Hepatocyte (in vitro differentiated cells): Measurements from ENCODE around the gene CRNKL1.

ENCODE experiments used
- EZH2 ChIP-seq: fragments of 200-600 bp; sonication (generic); IDR thresholded peaks from 2 replicates; pipeline ENCODE4 v1.6.1; 2016; ENCODE audit warnings: antibody characterized with exemption, mild to moderate bottlenecking, borderline replicate concordance
- EZH2phosphoT487 ChIP-seq: fragments of 200-600 bp; sonication (generic); IDR thresholded peaks from one replicate; pipeline ENCODE4 v1.6.1; 2018; ENCODE audit warnings: antibody characterized with exemption, mild to moderate bottlenecking, low read depth, moderate library complexity; ENCODE audit not compliant: unreplicated experiment, severe bottlenecking
- TF ChIP-seq, protein P1 (sequence below): fragments of 200-600 bp; sonication (generic); IDR thresholded peaks from 2 replicates; pipeline ENCODE4 v1.5.1; 2016; ENCODE audit warnings: antibody characterized with exemption, mild to moderate bottlenecking; ENCODE audit not compliant: poor library complexity

DNA sequence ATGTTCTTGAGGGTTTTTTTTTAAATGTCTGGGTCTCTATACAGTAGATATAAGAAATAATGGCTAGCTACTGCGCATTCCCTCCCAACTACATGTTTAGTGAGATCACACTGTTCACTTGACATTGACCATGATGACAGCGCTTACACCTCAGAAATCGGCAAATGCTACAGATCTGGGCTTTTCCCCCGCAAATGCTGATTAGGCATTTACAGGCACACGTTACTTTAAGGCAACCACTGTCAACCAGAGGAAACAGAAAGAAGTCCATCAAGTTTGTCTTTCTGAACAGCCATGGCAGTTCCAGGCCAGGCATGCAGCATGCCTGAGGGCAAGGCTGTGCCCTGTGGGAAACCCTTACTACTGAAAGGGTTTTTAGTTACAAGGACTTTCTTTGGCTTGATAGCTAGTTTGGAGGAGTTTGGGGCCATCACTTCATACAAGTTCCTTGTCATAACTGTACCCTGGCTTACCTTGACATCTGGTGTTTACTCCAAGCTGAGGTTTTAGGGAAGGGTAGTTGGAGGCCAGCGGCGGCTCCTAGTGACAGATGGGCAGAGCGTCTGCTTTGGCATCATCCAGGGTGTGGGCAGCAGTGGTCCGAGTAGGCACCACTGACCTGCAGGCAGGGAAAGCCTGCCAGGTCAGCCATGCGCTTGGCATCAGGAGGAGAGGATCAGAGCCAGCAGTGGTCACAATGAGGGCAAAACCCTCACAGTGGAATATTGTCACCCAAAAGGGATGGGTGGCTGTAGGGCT, 43.0 kb upstream of the CRNKL1 start:
- TF ChIP-seq, protein P1, sequence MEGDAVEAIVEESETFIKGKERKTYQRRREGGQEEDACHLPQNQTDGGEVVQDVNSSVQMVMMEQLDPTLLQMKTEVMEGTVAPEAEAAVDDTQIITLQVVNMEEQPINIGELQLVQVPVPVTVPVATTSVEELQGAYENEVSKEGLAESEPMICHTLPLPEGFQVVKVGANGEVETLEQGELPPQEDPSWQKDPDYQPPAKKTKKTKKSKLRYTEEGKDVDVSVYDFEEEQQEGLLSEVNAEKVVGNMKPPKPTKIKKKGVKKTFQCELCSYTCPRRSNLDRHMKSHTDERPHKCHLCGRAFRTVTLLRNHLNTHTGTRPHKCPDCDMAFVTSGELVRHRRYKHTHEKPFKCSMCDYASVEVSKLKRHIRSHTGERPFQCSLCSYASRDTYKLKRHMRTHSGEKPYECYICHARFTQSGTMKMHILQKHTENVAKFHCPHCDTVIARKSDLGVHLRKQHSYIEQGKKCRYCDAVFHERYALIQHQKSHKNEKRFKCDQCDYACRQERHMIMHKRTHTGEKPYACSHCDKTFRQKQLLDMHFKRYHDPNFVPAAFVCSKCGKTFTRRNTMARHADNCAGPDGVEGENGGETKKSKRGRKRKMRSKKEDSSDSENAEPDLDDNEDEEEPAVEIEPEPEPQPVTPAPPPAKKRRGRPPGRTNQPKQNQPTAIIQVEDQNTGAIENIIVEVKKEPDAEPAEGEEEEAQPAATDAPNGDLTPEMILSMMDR, result no peak
- no peak for TF ChIP-seq EZH2
- TF ChIP-seq EZH2phosphoT487, result no peak
